Calu3 (cell line): Measurements from ENCODE around the gene RYR3. TPM values are rescaled to one million over a fixed set of nuclear protein-coding genes. Genes with fewer than 3 reads are reported as not detected.
"Not testable (repeated sequence)": the region's sequence is repeated elsewhere in the genome, so short reads cannot be mapped to it uniquely, and the experiment has no call there.

ENCODE experiments used
- BruUV-seq: library from RNA; stranded (reverse); fragments of 400-500 nt; replicated peaks from 2 replicates; lab custom pipeline; 2021; lab: Mats Ljungman, UMichigan
- CTCF ChIA-PET: fragments of 300-600 bp; sonication (Branson Sonifier 250); formaldehyde crosslinking; loops from one replicate; lab custom pipeline; 2022; ENCODE audit warnings: antibody characterized with exemption; lab: Charles Lee
- DNase-seq: peaks from one replicate; pipeline ENCODE4 v3.0.0; 2022
- H3K27ac Mint-ChIP-seq: one replicate; pipeline ENCODE4 v1.8.0; 2022; ENCODE audit warnings: mixed read lengths; ENCODE audit not compliant: unreplicated experiment
- H3K27me3 Mint-ChIP-seq: one replicate; pipeline ENCODE4 v1.8.0; 2022; ENCODE audit warnings: mixed read lengths; ENCODE audit not compliant: unreplicated experiment
- H3K36me3 Mint-ChIP-seq: one replicate; pipeline ENCODE4 v1.8.0; 2022; ENCODE audit warnings: mild to moderate bottlenecking, moderate library complexity, mixed read lengths; ENCODE audit not compliant: insufficient read depth, unreplicated experiment
- H3K4me1 Mint-ChIP-seq: one replicate; pipeline ENCODE4 v1.8.0; 2022; ENCODE audit warnings: mild to moderate bottlenecking, low read depth, mixed read lengths; ENCODE audit not compliant: unreplicated experiment
- H3K4me3 Mint-ChIP-seq: one replicate; pipeline ENCODE4 v1.8.0; 2022; ENCODE audit warnings: mild to moderate bottlenecking, low read depth, moderate library complexity, mixed read lengths; ENCODE audit not compliant: unreplicated experiment
- H3K9me3 Mint-ChIP-seq: one replicate; pipeline ENCODE4 v1.8.0; 2022; ENCODE audit warnings: low read depth, mixed read lengths; ENCODE audit not compliant: unreplicated experiment
- intact Hi-C: fragments of 100-400 bp; cut with micrococcal nuclease; formaldehyde crosslinking; loops from one replicate; pipeline ENCODE4 v1.10.0; 2022; ENCODE audit not compliant: unreplicated experiment
- total RNA-seq: library from RNA; stranded (reverse); gene quantifications from 2 replicates; pipeline ENCODE4 v1.2.3, GENCODE V29; 2022
- TF ChIP-seq, protein P1 (sequence below): fragments of 200-600 bp; IDR thresholded peaks from one replicate; pipeline ENCODE4 v1.8.0; 2022; ENCODE audit warnings: antibody characterized with exemption; ENCODE audit not compliant: unreplicated experiment

RYR3 gene
- total RNA-seq, 1 experiment from 2014 or later: not detected

- H3K4me3 Mint-ChIP-seq: no peak overlapping the region
- no peaks in the 10 kb centered on the region for H3K4me1 Mint-ChIP-seq
- intact Hi-C loops: no loop called here
- CTCF ChIA-PET: no interaction called here
- TF ChIP-seq, protein P1, sequence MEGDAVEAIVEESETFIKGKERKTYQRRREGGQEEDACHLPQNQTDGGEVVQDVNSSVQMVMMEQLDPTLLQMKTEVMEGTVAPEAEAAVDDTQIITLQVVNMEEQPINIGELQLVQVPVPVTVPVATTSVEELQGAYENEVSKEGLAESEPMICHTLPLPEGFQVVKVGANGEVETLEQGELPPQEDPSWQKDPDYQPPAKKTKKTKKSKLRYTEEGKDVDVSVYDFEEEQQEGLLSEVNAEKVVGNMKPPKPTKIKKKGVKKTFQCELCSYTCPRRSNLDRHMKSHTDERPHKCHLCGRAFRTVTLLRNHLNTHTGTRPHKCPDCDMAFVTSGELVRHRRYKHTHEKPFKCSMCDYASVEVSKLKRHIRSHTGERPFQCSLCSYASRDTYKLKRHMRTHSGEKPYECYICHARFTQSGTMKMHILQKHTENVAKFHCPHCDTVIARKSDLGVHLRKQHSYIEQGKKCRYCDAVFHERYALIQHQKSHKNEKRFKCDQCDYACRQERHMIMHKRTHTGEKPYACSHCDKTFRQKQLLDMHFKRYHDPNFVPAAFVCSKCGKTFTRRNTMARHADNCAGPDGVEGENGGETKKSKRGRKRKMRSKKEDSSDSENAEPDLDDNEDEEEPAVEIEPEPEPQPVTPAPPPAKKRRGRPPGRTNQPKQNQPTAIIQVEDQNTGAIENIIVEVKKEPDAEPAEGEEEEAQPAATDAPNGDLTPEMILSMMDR: no peak
- no peak for DNase-seq
- no peaks in the 10 kb centered on the region for H3K27me3 Mint-ChIP-seq
- BruUV-seq: no TSS peak
- no peak overlapping the region for H3K27ac Mint-ChIP-seq
- H3K36me3 Mint-ChIP-seq: no peaks in the 10 kb centered on the region
- no peaks in the 10 kb centered on the region for H3K9me3 Mint-ChIP-seq
These were observed 503.1 kb downstream of the RYR3 start for GRCh38 chr15:33813891-33814290.

DNA sequence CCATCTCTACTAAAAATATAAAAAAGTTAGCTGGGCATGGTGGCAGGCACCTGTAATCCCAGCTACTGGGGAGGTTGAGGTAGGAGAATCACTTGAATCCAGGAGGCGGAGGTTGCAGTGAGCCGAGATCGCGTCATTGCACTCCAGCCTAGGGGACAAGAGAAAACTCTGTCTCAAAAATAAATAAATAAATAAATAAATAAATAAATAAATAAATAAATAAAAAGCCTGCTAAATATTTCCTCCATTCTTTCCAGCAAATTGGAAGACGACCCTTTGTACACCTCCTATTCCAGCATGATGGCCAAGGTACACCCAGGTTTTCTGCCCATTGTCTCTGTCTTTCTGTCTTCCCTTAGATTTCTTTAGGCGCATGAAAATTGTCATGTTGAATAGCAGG, 508.7 kb downstream of the RYR3 start:
- BruUV-seq: not testable (repeated sequence)

DNA sequence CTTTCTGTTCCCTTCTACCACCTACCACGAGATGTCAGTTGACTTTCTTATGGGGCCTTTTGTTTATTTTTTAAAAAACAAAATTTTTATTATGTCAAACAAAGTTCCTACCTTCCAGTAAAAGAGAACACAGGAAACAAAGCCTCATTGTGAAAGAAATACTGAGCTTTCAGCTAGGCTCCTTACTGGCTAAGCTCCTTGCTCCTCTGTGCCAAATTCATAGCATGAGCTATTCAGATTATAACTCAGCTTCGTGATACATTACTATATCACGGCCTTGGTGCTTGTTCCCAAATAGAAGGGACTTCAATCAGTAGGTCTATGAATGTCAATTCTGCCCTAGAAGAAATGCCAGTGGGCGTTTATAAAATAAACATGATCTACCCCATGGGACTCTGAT, 511.7 kb downstream of the RYR3 start:
- no TSS peak for BruUV-seq
- Mint-ChIP-seq H3K4me1 (no peaks in the 10 kb centered on the region), H3K27ac (no peak overlapping the region), H3K36me3 (no peaks in the 10 kb centered on the region), H3K4me3 (no peak overlapping the region), H3K27me3 (no peaks in the 10 kb centered on the region), H3K9me3 (no peaks in the 10 kb centered on the region)
- no peak for DNase-seq
- intact Hi-C loops: no loop called here
- TF ChIP-seq, protein P1: no peak
- CTCF ChIA-PET: no interaction called here

More for the DNA sequence above, 508.7 kb downstream of the RYR3 start:
- H3K36me3 Mint-ChIP-seq, H3K4me3 Mint-ChIP-seq, intact Hi-C loops, CTCF ChIA-PET, H3K9me3 Mint-ChIP-seq, DNase-seq, H3K27ac Mint-ChIP-seq, H3K27me3 Mint-ChIP-seq, H3K4me1 Mint-ChIP-seq: not testable (repeated sequence)

GRCh38 chr15:33823119-33823518, 512.4 kb downstream of the RYR3 start:
- Mint-ChIP-seq H3K4me1 (no peaks in the 10 kb centered on the region), H3K9me3 (no peaks in the 10 kb centered on the region), H3K36me3 (no peaks in the 10 kb centered on the region), H3K27ac (no peak overlapping the region), H3K4me3 (no peak overlapping the region), H3K27me3 (no peaks in the 10 kb centered on the region)
- intact Hi-C loops: no loop called here
- CTCF ChIA-PET: no interaction called here
- TF ChIP-seq, protein P1: no peak
- BruUV-seq: no TSS peak
- DNase-seq: no peak

GRCh38 chr15:33825453-33825852, 514.7 kb downstream of the RYR3 start:
- TF ChIP-seq, protein P1: no peak
- no peaks in the 10 kb centered on the region for H3K36me3 Mint-ChIP-seq
- no peak for DNase-seq
- H3K4me3 Mint-ChIP-seq: no peak overlapping the region
- H3K4me1 Mint-ChIP-seq: no peaks in the 10 kb centered on the region
- intact Hi-C loops: no loop called here
- H3K27me3 Mint-ChIP-seq: no peaks in the 10 kb centered on the region
- H3K9me3 Mint-ChIP-seq: no peaks in the 10 kb centered on the region
- no TSS peak for BruUV-seq
- no peak overlapping the region for H3K27ac Mint-ChIP-seq
- CTCF ChIA-PET: no interaction called here
